Endodermal cell (in vitro differentiated cells): ENCODE measurements around the gene HEG1. TPM values are rescaled to one million over a fixed set of nuclear protein-coding genes. Genes with fewer than 3 reads are reported as not detected.
"Not testable (repeated sequence)": the region's sequence is repeated elsewhere in the genome, so short reads cannot be mapped to it uniquely, and the experiment has no call there.

Source experiments
- DNase-seq: peaks from one replicate; pipeline ENCODE4 v3.0.0-alpha.2; 2017
- H3K27ac ChIP-seq: 2 replicates; pipeline ENCODE4 v1.5.1; 2013; ENCODE audit warnings: mild to moderate bottlenecking, low read depth, low read length, moderate library complexity
- H3K27me3 ChIP-seq: 2 replicates; pipeline ENCODE4 v1.6.1; 2013; ENCODE audit warnings: mild to moderate bottlenecking, low read length, moderate library complexity; ENCODE audit not compliant: insufficient read depth, control insufficient read depth, poor library complexity, severe bottlenecking
- H3K36me3 ChIP-seq: 2 replicates; pipeline ENCODE4 v1.7.0; 2013; ENCODE audit warnings: mild to moderate bottlenecking, low read length, moderate library complexity; ENCODE audit not compliant: control insufficient read depth, insufficient read depth
- H3K4me1 ChIP-seq: one replicate; pipeline ENCODE4 v1.7.0; 2013; ENCODE audit warnings: low read length; ENCODE audit not compliant: control insufficient read depth, insufficient read depth
- H3K4me3 ChIP-seq: 2 replicates; pipeline ENCODE4 v1.5.1; 2013; ENCODE audit warnings: mild to moderate bottlenecking, low read length, moderate library complexity
- H3K9ac ChIP-seq: 2 replicates; pipeline ENCODE4 v1.6.1; 2013; ENCODE audit warnings: mild to moderate bottlenecking, low read length, moderate library complexity; ENCODE audit not compliant: poor library complexity, severe bottlenecking; ENCODE audit errors: extremely low read depth
- H3K9me3 ChIP-seq: 2 replicates; pipeline ENCODE4 v1.6.1; 2013; ENCODE audit warnings: mild to moderate bottlenecking, low read length, moderate library complexity; ENCODE audit not compliant: control insufficient read depth
- H3K27ac Mint-ChIP-seq: 2 replicates; pipeline ENCODE4 v1.8.0; 2020; ENCODE audit warnings: mixed read lengths
- H3K27me3 Mint-ChIP-seq: 2 replicates; pipeline ENCODE4 v1.8.0; 2021; ENCODE audit warnings: mild to moderate bottlenecking, mixed read lengths; ENCODE audit not compliant: insufficient read depth
- H3K36me3 Mint-ChIP-seq: 2 replicates; pipeline ENCODE4 v1.8.0; 2020; ENCODE audit warnings: low read depth, mixed read lengths
- H3K4me1 Mint-ChIP-seq: 2 replicates; pipeline ENCODE4 v1.8.0; 2020; ENCODE audit warnings: mixed read lengths
- H3K4me3 Mint-ChIP-seq: 2 replicates; pipeline ENCODE4 v1.8.0; 2020; ENCODE audit warnings: mild to moderate bottlenecking, moderate library complexity, mixed read lengths
- H3K9me3 Mint-ChIP-seq: 2 replicates; pipeline ENCODE4 v1.8.0; 2020; ENCODE audit warnings: mild to moderate bottlenecking, mixed read lengths
- WGBS, 2 experiments: methylation state at CpG; one replicate each; pipeline versions ENCODE4 v1.1.5 to v1.1.7; 2013; ENCODE audit warnings: missing lambda C conversion rate in 2 of 2, mixed read lengths in 1 of 2; ENCODE audit not compliant: insufficient coverage in 1 of 2, insufficient read length in 1 of 2; 5-methylcytosine and 5-hydroxymethylcytosine counted together
- total RNA-seq, 2 donors: library from RNA; stranded (reverse); fragmentation: NEBNext Ultra II Directional in 1 of 2; extraction: Animal tissue kit (Norgen Biotek cat#: 25700) in 1 of 2; gene quantifications; 2 replicates in 1 of 2; 3 replicates in 1 of 2; pipeline ENCODE4 v1.2.1, GENCODE V29; 2021
- TF ChIP-seq, protein P1 (sequence below): fragments of 200-600 bp; sonication (generic); conservative IDR thresholded peaks from 2 replicates; pipeline ENCODE4 v1.5.0; 2021; ENCODE audit warnings: antibody characterized with exemption, mild to moderate bottlenecking

Gene HEG1
- total RNA-seq, 2 donors from 2014 or later = 25.5 to 27.0 TPM

DNA sequence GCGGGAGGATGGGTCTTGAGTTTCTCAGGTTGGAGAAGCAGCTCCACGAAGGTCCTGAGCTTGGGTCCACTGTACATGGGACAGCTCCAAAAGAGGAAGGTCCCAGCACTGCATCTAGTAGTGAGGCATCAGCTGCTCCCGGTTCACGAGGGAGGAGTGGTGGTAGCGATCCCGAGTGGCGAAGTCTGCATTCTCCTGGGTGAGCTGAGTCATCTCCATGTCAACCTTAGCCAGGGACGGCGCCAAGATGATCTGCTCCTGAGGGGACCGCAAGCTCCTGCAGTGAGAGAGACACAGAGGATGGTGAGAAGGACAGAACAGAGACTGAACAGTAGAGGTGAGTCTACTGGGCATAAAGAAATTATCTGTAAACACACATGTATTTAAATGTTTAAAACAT, 28.0 kb upstream of the HEG1 start:
- H3K9me3 ChIP-seq = no peaks in the 10 kb centered on the region
- no peaks in the 10 kb centered on the region for H3K9me3 Mint-ChIP-seq
- no peaks in the 10 kb centered on the region for H3K4me1 ChIP-seq
- DNase-seq = no peak
- no peaks in the 10 kb centered on the region for H3K36me3 ChIP-seq
- H3K27me3 Mint-ChIP-seq = no peaks in the 10 kb centered on the region
- H3K27ac Mint-ChIP-seq = no peak overlapping the region
- TF ChIP-seq, protein P1, sequence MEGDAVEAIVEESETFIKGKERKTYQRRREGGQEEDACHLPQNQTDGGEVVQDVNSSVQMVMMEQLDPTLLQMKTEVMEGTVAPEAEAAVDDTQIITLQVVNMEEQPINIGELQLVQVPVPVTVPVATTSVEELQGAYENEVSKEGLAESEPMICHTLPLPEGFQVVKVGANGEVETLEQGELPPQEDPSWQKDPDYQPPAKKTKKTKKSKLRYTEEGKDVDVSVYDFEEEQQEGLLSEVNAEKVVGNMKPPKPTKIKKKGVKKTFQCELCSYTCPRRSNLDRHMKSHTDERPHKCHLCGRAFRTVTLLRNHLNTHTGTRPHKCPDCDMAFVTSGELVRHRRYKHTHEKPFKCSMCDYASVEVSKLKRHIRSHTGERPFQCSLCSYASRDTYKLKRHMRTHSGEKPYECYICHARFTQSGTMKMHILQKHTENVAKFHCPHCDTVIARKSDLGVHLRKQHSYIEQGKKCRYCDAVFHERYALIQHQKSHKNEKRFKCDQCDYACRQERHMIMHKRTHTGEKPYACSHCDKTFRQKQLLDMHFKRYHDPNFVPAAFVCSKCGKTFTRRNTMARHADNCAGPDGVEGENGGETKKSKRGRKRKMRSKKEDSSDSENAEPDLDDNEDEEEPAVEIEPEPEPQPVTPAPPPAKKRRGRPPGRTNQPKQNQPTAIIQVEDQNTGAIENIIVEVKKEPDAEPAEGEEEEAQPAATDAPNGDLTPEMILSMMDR = no peak
- H3K36me3 Mint-ChIP-seq = peaks cover 28% of the 10 kb centered on the region
- H3K27me3 ChIP-seq = no peaks in the 10 kb centered on the region
- H3K4me1 Mint-ChIP-seq = no peaks in the 10 kb centered on the region
- H3K4me3 Mint-ChIP-seq = no peak overlapping the region
- WGBS, 2 experiments = 88 to 98% methylated on average over 6 to 10 of the region's 10 CpGs
- H3K9ac ChIP-seq = no peak overlapping the region
- H3K27ac ChIP-seq = no peak overlapping the region
- no peak overlapping the region for H3K4me3 ChIP-seq

DNA sequence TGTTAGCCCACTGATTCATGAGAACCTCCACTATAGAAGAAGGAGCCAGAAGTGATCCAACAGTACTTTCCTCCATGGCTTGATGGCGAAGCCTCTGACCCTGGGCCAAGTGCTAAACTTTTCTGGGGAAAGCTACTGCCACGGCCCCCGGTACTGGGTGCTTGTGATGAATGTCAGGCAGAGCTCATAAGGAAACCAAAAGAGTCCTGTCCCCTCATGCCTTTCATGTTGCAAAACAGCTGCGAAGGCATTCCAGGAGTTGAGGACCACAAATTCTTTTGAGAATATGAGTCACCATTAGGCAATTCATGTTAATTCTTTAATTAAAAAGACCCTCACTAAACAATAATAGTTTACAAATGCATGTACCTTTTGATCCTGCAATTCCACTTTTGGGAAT, 26.5 kb upstream of the HEG1 start:
- H3K27ac ChIP-seq, H3K4me3 ChIP-seq, H3K4me1 ChIP-seq, DNase-seq, H3K27me3 ChIP-seq, H3K9ac ChIP-seq, H3K36me3 ChIP-seq, H3K4me3 Mint-ChIP-seq, H3K27me3 Mint-ChIP-seq, H3K27ac Mint-ChIP-seq, H3K9me3 ChIP-seq, H3K9me3 Mint-ChIP-seq, H3K4me1 Mint-ChIP-seq: not testable (repeated sequence)
- H3K36me3 Mint-ChIP-seq = peaks cover 35% of the 10 kb centered on the region
- WGBS, 2 experiments = 81 to 83% methylated on average over 3 to 4 of the region's 4 CpGs

DNA sequence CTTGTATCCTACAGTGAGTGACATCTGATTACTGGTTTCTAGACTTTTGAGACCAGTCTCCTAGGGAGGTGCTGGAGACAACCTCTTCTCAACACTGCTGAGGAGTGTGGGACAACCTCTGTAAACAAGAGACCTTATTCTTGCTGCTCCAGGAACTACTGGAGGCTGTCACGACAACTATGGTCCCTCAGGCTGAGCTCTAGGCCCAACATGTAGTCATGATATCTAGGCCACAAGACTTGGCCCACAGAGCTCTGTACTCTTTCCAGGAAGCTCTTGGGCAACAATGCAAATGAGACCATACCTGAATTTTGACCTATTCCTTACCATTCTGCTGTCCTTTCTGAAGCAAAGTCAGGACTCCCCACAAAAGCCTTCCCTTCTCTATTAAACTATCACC, 24.3 kb upstream of the HEG1 start:
- H3K4me1 Mint-ChIP-seq = peaks cover 15% of the 10 kb centered on the region
- 91 to 93% methylated on average over 1 of the region's 1 CpG for WGBS, 2 experiments
- no peaks in the 10 kb centered on the region for H3K9me3 Mint-ChIP-seq
- TF ChIP-seq, protein P1 = no peak
- no peak overlapping the region for H3K27ac Mint-ChIP-seq
- no peak overlapping the region for H3K4me3 Mint-ChIP-seq
- H3K36me3 ChIP-seq = no peaks in the 10 kb centered on the region
- DNase-seq = no peak
- H3K36me3 Mint-ChIP-seq = peaks cover 23% of the 10 kb centered on the region
- H3K4me1 ChIP-seq = peaks cover 6% of the 10 kb centered on the region
- no peaks in the 10 kb centered on the region for H3K27me3 Mint-ChIP-seq
- H3K9ac ChIP-seq = no peak overlapping the region
- no peak overlapping the region for H3K4me3 ChIP-seq
- H3K27ac ChIP-seq = no peak overlapping the region
- H3K9me3 ChIP-seq = no peaks in the 10 kb centered on the region
- no peaks in the 10 kb centered on the region for H3K27me3 ChIP-seq

DNA sequence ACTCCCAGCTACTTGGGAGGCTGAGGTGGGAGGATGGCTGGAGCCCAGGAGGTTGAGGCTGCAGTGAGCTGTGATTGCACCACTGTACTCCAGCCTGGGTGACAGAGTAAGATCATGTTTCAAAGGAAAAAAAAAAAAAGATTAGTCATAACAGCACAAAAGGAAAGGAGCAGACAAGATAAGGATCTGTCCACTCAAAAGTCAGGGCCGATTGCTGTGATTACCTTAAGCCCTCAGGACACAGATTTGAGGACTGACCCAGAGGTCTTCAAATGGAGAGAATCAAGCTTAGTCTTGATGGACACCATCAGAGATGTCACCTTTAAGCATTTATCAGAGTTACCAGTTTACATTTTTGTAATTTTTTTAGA, 23.9 kb upstream of the HEG1 start:
- Mint-ChIP-seq H3K36me3 (peaks cover 23% of the 10 kb centered on the region), H3K27me3 (no peaks in the 10 kb centered on the region), H3K4me3 (no peak overlapping the region), H3K27ac (no peak overlapping the region), H3K4me1 (peaks cover 17% of the 10 kb centered on the region), H3K9me3 (no peaks in the 10 kb centered on the region)
- H3K9me3 ChIP-seq = no peaks in the 10 kb centered on the region
- no peak for DNase-seq
- peaks cover 6% of the 10 kb centered on the region for H3K4me1 ChIP-seq
- H3K27me3 ChIP-seq = no peaks in the 10 kb centered on the region
- TF ChIP-seq, protein P1 = no peak
- no peak overlapping the region for H3K9ac ChIP-seq
- no peak overlapping the region for H3K4me3 ChIP-seq
- WGBS, 2 experiments = 87 to 92% methylated on average over 1 of the region's 1 CpG
- no peak overlapping the region for H3K27ac ChIP-seq
- H3K36me3 ChIP-seq = no peaks in the 10 kb centered on the region
